ENCODE measurements around the gene SNTG2.
"Not testable (repeated sequence)": the region's sequence is repeated elsewhere in the genome, so short reads cannot be mapped to it uniquely, and the experiment has no call there.

The SNTG2 gene

DNA sequence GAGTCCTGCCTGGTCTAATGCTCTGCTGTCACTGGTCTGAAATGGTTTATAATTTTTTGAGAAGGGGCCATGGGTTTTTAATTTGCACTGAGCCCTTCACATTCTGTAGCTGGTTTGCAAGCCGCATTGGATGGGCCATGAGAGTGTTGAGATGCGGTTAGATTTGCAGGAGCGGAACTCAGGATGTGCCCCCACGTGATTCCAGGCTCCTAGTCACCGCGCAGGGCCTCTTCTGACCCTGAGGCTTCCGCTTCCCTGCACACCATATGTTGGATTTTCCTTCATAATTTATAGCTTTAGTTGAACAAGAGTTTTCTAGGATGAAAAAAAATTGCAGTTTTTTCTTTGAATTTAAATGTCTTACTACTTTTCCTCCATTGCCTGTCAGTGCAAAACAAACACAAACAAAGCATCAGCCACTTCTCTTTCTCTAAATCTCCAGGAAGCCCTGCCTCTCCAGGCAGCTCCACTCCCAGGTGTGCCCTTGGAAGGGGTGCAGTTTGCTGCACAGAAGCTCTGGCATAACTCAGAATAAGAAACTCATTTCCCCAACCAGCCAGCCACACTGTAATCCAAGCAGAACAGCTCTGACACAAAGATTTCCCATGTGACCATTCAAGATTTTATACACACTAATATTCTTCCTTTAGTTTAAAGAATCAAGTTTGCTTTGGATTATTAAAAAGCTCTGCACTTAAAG, 444.2 kb downstream of the SNTG2 start:
- no peak for DNase-seq

DNA sequence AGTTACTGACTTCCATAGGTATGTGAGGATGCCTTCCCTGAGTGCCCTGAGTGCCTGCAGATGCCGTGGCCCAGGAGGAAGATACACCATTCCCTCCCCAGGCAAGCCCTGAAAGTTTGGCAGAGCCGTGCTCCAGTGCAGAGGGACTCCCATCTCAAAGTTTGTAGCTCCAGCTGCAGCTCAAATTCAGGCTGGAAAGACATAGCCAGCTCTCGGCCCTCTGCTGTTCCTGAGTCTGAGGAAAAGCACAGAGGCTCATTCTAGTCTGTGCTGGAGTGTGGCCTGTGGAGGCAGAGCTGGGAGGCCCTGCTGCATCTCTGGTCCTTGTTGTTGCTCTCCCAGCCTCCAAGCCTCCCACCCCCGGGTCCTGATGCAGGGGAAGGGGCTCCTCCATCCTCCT, 446.7 kb downstream of the SNTG2 start:
- no peak for DNase-seq

DNA sequence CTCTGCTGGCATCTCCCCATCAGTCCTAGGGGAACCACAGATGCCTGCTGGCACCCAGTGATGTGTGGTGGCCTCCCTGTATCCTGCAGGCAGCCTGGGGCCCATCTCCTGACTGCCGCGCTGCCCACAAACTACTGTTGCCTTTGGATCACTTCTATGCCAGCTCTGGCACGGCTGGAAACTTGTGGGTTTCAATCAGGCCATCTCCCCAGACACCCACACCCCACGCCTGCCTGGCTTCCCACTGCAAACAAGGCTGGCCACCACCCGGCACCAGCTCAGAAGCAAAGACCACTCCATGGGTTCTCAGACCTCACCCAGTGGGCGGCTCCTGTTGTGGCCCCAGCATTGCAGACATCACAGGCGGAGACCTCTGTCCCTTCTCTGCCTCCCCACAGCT, 447.5 kb downstream of the SNTG2 start:
- DNase-seq = no peak

GRCh38 chr2:1400943-1401735, 450.5 kb downstream of the SNTG2 start:
- DNase-seq = no peak

- DNase-seq = no peak
These were observed 451.4 kb downstream of the SNTG2 start for GRCh38 chr2:1402064-1402463.

DNA sequence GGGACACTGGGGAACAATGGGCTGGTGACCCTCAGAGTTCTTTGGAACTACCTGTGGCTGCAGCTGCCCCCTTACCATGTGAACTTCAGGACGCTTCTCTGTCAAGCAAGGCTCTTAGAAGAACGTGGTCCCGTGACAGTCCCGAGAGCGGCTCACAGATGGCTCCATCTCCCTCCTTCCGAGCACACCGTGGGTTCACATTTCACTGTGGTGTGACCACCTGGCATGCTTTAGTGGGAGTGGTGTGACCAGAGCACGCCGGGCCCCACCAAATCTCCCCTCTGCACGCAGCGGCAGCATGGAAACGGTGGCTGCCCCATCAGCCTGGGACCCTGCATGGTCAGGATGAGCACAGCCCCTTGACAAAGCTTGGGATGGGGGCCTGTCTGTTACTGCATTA, 452.9 kb downstream of the SNTG2 start:
- DNase-seq = no peak

DNA sequence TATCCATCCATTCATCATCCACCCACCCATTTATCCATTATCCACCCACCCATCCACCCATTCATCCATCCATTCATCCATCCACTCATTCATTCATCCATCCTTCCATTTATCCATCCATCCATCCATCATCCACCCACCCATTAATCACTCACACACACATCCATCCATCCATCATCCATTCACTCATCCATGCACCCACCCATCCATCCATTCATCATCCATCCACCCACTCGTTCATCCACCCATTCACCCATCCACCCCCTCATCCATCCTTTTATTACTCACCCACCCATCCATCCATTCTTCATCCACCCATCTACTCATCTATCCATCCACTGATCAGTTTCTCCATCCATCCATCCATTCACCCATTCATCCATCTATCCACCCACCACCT, 454.5 kb downstream of the SNTG2 start:
- DNase-seq = no peak

- no peak for DNase-seq
These were observed 455.3 kb downstream of the SNTG2 start for GRCh38 chr2:1405967-1406366.

DNA sequence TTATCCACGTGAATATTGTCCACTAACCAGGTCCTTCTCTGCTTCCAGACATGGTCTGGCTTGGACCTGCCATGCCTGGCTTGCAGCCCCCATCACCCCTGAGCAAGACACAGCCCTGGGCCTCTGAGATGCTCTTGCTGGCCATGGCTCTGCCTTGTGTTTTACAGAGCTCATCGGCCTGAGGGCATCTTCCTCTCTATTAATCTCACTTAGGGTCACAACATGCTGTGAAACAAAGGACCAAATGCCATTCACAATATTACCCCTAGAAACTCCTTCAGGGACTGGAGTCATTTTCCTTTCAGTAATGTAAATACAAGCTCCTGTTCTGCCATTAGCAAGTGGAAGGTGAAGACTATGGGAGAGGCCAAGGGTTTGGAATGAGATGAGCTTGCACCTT, 455.8 kb downstream of the SNTG2 start:
- no peak for DNase-seq

- no peak for DNase-seq
These were observed 457.5 kb downstream of the SNTG2 start for GRCh38 chr2:1407950-1408675.

DNA sequence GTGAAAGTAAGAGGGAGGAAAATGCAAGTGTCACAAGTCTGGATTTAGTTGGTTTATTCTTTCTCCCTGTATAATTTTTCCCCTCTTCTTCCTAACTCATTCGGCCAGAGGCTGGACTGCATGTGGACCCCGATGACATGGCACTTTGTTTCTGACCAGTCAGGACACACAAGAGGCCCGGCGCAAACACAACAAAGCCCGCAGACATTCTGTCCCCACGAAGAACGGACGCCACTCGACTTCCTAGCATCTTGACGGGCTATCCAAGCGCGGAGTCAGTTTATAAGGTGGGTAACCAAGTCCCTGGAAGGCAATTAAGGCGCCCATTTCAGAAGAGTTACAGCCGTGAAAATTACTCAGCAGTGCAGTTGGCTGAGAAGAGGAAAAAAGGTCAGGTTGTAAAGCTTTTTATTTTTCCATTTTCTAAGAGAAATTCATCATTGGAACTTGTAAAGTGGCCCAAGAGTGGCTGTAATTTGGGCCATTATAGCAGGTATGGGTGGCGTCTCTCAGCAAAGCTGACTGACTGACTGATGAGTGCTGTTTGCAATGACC, 462.6 kb downstream of the SNTG2 start, which contains the start of gene TPO:
TPO (plus strand) TSS at position 308 of the 555 bp plus-strand sequence. CDS start 946 bp downstream, outside the sequence.
- no peak for DNase-seq

- no peak for DNase-seq
These were observed 463.5 kb downstream of the SNTG2 start for GRCh38 chr2:1414121-1414520.

DNA sequence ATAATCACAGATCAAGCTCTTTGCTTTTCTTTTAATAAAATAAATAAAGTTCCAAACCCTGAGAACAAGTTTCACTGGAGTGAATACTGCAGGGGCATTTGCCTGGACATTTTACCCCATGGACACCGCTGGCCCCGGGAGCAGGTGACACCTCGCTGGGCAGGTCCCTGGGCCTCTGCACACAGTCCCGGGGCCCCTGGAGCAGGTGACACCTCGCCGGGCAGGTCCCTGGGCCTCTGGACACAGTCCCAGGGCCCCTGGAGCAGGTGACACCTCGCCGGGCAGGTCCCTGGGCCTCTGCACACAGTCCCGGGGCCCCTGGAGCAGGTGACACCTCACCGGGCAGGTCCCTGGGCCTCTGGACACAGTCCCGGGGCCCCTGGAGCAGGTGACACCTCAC, 464.3 kb downstream of the SNTG2 start:
- not testable (repeated sequence) for DNase-seq

DNA sequence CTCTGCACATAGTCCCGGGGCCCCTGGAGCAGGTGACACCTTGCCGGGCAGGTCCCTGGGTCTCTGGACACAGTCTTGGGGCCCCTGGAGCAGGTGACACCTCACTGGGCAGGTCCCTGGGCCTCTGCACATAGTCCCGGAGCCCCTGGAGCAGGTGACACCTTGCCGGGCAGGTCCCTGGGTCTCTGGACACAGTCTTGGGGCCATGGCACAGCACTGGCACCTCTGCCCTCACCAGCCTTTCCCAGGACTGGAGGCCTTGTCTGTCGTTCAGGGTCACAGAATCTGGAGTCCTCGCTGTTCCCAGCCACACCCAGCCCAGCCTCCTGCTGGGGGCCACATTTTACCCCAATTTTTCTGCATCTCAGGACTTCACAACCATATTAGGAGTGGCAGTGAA, 464.9 kb downstream of the SNTG2 start:
- no peak for DNase-seq

All from inflammatory macrophage (primary cell).